HG02943 (cell line): ENCODE measurements around the gene ACTN4.
"Not testable (repeated sequence)": the region's sequence is repeated elsewhere in the genome, so short reads cannot be mapped to it uniquely, and the experiment has no call there.

Experiments
- ATAC-seq: cut with Tn5 transposase; IDR thresholded peaks from one replicate; pipeline ENCODE4 v1.9.1; 2021; ENCODE audit warnings: mild to moderate bottlenecking, low read depth, moderate library complexity; ENCODE audit not compliant: unreplicated experiment

The ACTN4 gene

DNA sequence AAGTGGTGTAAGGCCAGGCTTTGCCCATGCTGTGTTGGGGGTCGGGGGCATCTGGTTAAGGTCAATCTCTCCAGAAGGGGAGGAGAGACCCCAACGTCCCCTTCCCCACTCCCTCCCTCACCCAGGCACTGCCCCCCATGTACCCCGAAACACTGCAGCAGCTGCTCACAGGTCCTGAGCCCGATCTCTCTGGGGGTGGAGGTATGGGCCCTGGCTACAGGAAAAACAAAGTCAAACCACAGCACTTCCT lies 86.7 kb downstream of the ACTN4 start:
- no peak for ATAC-seq

DNA sequence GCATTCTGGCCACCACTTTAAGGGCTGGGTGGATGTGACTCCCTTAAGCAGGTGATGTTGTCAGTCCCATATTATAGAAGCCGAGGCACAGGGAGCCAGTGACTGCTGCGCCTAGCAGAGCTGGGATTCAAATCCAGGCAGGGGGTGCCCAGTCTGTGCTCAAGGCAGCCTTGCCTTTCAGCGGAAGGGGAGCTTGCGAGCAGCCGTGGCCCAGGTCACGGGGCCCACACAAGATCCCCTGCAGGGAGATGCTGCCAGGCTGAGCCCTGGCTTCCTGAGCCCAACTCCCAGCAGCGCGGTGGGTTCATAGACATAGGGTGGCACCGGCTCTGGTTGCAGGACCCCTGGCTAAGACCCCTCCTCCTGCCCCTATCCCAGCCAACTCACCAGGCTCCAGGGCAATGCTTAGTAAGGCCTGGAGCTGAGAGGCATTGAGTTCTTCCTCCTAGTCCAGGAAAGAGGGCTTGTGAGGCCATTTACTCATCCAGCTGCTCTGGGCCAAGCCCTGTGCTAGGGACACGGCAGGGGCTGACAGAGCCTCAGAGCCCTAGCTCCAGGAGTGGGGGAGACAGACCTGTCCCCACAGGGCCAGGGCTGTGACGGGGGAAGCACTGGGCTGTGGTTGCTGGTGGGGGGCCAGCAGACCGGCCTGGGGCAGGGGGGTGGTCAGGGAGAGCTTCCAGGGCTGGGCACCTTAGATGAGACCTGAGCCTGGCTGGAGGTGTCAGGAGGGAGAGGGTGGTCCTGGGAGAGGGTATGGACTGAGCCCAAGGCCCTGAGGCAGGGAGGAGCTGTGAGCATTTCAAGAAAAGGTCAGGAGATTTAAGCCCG lies 87.2 kb downstream of the ACTN4 start:
- ATAC-seq, result no peak

DNA sequence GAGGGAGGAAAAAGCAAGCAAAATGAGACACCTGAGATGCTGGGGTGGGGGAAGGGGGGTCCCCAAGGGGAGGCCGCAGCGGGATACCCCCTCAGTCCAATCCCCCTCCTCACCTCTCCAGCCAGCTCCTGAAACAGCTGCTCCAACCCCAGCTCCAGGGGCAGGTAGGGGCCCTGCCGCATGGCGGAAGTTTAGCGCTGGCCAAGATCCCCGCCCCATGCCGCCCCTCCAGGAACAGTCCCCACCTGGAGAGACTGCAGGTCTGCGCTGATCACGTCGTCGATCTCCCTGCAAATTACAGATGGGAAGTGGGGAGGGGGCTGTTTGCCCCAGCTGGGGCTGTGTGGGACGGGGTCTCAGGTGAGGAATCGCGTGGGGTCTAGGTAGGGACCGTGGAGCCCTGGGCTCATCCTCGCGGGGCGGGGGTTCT lies 87.8 kb downstream of the ACTN4 start:
- ATAC-seq, result no peak

DNA sequence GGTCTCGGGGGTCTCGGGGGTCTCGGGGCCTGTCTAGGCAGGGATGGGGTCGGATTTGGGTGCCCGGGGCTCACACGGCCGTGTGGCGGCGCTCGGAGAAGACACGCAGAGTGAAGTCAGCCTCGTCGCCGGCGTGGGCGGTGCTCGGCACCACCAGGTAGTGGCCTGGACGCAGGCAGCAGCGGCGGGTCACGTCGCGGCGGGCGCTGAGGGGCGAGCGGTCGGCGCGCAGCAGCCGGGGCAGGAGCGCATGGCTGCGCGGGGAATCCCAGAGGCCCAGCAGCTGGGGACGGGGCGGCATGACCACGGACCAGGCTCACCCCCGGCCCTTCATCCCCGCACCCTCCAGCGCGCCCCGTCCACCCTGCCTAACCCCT lies 88.6 kb downstream of the ACTN4 start:
- ATAC-seq, result no peak

DNA sequence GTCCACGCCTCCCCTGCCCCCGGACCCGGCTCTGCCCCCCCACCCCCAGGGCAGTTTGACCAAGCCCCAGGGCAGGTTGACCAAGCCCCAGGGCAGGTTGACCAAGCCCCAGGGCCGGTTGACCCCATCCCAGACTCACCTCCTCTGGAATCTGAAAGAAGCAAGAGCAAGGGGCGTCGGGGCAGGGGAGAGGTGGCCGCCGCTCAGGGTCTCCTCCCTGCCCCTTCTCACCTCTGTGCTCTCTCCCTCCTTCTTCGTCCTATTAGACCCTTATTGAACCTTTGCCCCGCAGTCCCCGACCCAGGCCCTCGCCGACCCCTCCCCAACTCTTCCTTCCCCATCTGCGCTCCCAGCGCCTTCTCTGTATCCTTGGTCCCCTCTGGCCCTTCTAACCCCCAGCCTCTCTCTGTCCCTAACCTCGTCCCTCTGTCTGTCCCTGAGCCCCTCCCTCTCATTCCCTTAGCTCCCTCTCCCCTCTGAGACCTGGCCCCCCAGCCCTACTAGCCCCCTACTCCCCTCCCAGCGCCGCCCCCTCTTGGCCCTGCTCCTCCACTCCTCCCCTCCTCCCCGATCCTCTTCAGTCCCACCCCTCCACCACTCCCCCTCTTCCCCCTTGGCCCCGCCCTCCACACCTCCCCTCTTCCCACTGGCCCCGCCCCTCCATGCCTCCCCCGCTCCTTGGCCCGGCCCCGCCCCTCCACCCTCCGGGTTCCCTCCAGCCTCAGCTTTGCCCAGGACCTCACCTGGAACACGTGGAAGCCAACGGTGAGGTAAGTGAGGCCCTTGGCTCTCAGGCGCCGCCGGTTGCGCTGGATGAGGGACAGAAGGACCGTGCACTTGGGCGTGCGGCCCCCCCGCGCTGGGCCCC lies 89.2 kb downstream of the ACTN4 start:
- ATAC-seq, result no peak

DNA sequence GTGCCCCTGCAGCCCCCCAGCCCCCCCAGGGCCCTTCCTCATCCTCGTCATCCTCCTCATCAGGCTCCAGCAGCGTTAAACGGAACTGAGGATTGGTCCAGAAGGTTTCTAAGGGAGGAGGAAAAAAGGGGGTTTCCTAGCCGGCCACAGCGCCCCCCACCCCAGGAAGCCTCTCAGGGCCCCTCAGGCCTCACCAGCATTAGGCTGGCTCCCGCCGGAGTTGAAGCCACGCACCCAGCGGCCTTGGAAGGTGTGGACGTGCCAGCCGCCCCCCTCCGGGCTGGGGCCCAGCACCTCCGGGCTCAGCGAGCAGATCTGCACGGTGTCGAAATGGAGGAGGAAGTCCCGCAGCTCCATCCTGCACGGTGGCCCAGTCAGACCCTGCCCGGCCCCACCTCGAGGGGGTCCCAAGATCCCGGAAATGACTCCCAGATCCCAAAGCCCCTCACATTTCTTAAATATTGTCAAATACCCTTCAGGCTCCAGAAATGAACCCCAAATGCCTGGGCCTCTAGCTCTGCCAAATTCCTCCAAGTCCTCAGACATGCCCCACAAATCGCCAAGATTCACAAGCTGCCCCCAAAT lies 89.9 kb downstream of the ACTN4 start:
- no peak for ATAC-seq

DNA sequence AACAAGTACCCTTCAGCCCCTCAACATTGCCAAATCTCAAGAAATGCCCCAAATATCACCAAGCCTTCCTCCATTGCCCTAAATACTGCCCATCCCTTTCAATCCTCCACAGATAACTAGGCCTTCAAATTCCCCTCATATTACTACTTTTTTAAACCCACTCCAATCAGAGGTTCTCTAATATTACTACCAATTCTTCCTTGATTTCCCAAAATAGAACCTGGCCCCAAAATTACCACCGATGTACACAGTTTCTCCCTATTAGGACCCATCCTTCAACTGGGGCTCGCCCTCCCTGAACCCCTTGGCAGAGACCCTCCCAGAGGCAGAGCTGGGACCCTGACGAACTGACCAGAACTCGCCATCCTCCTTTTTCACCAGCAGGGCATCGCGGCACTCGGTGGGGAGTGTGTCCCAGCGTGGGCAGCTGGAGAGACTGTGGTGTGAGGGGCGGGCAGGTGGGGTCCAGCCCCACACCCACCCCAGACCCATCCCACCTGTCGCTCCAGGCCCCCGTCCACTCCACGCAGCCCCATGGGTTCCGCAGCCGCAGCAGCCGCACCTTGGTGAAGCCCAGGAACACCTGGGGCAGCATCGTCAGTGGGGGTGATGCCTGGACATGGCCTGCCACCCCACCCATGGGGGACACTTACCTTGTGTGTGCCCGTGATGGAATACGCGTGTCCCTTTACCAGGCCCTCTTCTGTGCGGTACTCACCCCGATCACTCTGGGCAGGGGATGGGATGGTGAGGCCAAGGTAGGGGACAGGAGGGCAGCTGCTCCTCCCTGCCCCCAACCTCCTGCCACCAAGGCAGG lies 90.7 kb downstream of the ACTN4 start:
- no peak for ATAC-seq

DNA sequence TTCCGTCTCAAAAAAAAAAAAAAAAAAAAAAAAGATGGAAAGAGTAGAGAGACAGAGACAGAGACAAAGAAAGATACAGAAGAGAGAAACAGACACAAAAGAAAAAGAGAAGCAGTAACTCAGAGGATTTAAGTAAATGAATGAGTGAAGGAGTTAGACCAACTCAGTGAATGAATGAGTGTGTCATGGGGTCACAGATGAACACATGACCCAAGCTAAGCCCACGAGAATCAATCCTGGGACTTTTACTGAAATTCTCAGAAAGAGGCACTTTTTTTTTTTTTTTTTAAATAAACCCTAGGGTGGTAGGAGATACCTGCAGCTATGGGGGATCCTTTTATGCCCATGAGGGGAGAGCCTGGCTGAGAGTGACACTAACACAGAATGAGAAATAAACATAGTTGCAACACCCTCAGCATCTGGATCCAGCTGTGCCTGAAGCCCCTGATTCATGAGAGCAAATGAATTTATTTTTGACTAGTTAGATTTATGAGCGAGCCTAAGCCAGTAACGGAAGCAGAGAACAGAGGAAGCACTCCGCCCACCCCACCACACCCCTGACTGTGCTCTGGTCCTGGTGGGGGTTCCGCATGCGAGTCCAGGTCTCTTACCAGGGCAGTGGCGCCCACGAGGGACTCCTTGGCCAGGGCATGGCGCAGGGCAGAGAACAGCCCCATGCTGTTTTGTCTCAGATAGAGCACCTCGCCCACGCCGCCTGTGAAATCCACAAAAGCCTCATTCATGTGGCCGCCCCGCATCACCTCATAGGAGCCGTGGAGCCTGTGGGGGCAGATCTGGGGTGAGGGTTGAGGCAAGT lies 92.2 kb downstream of the ACTN4 start:
- ATAC-seq, result no peak

DNA sequence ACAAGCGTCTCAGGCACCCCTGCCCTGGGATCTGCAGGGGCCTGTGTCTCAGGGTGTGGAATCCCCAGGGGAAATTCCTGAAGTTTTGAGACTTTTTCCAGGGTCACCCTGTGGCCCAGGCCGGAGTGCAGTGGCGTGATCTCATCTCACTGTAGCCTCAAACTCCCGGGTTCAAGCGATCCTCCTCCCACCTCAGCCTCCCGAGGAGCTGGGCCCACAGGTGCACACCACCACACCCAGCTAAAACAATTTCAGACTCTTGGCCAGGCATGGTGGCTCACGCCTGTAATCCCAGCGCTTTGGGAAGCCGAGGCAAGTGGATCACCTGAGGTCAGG lies 92.8 kb downstream of the ACTN4 start:
- ATAC-seq, result no peak

DNA sequence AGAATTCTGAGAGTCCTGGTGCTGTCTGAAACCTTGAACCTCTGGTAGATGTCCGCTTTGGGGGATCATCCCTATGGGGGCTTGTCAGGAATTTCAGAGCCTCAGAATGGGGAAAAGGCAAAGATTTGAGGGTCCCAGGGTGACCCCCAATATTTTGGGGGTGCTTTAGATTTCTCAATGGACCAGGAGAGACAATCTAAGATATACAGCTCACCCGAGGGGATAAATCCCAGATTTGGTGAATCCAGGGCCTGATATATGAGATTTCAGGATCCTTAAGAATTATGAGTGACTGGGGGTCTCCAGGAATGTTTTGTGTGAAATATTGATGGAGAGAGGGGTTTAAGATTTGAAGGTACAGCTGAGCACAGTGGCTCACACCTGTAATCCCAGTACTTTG lies 93.5 kb downstream of the ACTN4 start:
- no peak for ATAC-seq

DNA sequence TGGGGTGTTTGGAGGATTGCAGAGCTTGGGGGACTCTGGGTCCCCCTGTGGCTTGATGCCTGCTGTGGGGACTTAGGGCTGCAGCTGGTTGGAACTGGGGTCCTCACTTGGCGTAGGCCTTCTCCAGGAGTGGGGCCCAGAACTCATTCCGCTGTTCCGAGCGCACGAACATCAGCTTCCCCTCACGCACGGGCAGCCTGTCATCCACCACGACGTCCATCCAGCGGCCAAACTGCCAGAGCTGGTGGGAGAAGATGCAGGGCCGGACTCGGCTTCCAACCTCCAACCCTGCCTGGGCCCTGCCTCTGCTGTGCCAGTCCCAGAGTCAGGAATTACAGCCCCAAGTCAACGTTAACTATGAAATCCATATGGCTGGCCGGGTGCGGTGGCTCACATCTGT lies 94.2 kb downstream of the ACTN4 start:
- ATAC-seq, result no peak

DNA sequence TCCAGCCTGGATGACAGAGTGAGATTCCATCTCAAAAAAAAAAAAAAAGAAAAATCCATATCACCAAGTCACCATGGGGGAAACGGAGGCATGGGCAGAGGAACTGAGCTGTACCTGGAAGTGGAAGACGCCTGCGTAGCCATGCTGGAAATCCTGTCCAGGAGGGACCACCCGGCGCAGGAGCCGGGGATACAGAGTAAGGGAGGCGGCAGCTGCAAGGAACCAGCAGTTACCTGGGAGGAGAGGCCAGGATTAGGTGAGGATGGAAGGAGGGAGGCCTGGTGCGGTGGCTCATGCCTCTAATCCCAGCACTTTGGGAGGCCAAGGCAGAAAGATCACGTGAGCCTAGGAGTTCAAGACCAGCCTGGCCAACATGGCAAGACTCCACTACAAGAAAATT lies 94.8 kb downstream of the ACTN4 start:
- ATAC-seq, result no peak

DNA sequence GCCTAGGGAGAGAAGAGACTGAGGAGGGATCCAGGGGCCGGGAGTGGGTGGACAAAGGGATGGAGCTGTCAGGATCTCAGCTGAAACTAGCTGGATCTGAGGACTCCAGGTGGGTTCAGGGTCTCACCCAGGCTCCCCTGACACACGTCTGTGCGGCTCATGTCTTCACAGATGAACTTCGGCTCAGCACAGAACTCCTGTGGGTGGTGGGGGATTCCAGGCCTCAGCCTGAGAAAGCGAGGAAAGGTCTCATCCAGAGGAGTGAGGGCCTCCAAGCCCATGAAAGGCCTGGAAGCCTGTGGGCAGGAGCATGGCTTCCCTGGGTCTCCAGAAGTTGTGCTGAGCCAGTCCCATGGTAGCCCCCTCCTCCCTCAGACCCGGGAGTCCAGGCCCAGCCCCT lies 95.5 kb downstream of the ACTN4 start:
- ATAC-seq, result no peak

DNA sequence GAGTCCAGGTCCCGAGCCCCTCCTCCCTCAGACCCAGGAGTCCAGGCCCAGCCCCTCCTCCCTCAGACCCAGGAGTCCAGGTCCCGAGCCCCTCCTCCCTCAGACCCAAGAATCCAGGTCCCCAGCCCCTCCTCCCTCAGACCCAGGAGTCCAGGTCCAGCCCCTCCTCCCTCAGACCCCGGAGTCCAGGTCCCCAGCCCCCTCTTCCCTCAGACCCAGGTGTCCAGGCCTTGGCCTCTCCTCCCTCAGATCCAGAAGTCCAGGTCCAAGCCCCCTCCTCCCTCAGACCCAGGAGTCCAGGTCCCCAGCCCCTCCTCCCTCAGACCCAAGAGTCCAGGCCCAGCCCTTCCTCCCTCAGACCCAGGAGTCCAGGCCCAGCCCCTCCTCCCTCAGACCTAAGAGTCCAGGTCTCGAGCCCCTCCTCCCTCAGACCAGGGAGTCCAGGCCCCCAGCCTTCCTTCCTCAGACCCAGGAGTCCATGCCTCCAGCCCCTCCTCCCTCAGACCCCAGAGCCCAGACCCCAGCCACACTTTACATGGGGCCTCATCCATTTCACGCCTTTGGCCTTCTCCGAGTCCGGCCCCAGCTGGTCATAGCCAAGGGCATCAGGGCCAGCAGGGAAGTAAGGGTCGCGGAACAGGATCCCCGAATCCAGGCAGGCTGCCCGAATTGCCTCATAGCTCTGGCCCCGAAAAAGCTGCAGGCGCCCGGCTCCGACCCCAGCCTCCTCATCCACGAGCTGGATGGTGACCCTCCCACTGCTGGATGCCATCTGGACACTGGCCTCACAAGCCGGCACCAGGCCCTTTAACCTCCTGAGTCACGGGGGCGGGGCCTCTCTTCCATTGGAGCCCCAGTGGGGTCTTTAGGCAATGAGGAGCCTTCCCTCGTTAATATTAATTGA lies 96.2 kb downstream of the ACTN4 start:
- no peak for ATAC-seq

DNA sequence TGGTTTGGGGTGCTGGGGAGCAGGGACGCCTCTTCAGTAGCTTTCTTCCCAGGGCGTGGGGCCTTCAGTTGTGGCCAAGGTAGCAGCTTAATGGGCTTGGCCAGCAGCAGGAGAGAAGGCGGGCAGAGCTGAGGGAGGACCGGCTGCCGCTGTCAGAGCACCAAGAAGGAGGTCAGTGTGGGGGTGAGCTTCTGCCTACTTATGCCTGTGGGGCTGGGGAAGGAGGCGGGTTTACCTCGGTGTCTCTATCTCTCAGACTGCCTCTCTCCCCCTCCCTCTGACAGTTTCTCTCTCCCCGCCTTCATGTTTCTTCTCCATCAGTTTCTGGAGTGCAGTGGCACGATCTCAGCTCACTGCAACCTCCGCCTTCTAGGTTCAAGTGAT lies 96.8 kb downstream of the ACTN4 start, which contains the start of gene CAPN12:
TSS of gene CAPN12 (minus strand) at position 177 of the 384 bp plus-strand sequence. CDS start 309 bp downstream, outside the sequence.
- no peak for ATAC-seq

DNA sequence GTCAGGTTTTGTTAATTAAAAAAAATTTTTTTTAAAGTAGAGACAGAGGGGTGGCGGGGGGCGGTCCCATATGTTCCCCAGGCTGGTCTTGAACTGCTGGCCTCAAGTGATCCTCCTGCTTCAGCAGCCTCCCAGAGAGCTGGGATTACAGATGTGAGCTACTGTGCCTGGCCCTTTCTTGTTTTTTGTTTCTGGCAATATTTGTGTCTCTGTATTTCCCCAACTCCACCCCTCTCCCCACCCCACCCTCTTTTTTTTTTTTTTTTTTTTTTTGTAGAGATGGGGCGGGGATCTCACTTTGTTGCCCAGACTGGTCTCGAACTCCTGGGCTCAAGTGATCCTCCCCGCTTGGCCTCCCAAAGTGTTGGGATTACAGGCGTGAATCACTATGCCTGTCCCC lies 97.4 kb downstream of the ACTN4 start:
- no peak for ATAC-seq

DNA sequence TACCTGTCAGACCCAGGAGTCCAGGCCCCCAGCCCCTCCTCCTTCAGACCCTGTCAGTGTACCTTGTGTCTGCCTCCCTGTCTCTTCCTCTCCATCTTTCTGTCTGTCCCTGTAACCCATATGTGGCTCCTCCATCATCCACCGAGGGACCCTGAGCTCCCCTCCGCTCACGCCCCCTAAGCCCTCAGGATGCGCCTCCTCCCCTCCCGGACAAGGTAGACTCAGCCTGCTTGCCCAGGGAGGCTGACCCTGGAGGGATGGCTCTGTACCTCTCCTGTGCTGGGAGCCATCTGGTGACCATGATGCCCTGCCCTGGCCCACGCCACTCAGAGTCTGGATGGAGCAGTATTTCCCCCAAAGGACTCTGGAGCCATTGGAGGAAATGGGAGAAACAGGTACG lies 97.9 kb downstream of the ACTN4 start:
- no peak for ATAC-seq

DNA sequence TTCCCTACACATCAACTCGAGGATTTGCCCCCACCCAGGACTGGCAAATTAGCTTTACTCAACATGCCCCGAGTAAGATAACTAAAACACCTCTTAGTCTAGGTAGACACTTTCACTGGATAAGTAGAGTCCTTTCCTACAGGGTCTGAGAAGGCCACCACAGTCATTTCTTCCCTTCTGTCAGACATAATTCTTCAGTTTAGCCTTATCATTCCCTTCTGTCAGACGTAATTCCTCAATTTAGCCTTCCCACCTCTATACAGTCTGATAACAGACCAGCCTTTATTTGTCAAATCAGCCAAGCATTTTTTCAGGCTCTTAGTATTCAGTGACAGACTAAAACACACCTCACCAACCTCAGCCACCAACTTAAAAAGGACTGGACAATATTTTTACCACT lies 106.3 kb downstream of the ACTN4 start:
- ATAC-seq, result not testable (repeated sequence)

DNA sequence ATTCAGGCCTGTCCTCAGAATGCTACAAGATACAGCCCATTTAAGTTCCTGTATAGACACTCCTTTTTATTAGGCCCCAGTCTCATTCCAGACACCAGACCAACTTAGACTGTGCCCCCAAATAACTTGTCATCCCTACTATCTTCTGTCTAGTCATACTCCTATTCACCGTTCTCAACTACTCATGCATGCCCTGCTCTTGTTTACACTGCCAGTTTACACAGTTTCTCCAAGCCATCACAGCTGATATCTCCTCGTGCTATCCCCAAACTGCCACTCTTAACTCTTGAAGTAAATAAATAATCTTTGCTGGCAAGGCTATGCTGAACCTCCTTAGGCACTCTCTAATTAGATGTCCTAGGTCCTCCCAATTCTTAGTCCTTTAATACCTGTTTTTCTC lies 106.7 kb downstream of the ACTN4 start:
- ATAC-seq, result not testable (repeated sequence)
